H1 (cell line): Measurements from ENCODE around the gene CLEC1A. TPM values are rescaled to one million over a fixed set of nuclear protein-coding genes. Genes with fewer than 3 reads are reported as not detected.

ENCODE experiments used
- CTCF ChIA-PET: fragments of 300-600 bp; sonication (Branson Sonifier 250); formaldehyde crosslinking; loops from one replicate; lab custom pipeline; 2021; ENCODE audit not compliant: partially characterized antibody; lab: Charles Lee
- POLR2A ChIA-PET: fragments of 300-600 bp; sonication (Branson Sonifier 250); formaldehyde crosslinking; loops from one replicate; lab custom pipeline; 2021; ENCODE audit warnings: inconsistent platforms; ENCODE audit not compliant: partially characterized antibody; lab: Charles Lee
- DNase-seq, 2 experiments: peaks; one replicate each; pipeline versions ENCODE4 v3.0.0 to v3.0.0-alpha.2; 2010 to 2022; ENCODE audit warnings: low spot score in 2 of 2, low read depth in 1 of 2, mixed read lengths in 1 of 2
- FAIRE-seq: peaks from 2 replicates; lab custom pipeline; 2011; peaks lifted over from hg19 to GRCh38; lab: Jason Lieb, UNC
- H2AFZ ChIP-seq: 2 replicates; pipeline ENCODE4 v1.8.1; 2012; ENCODE audit warnings: low read length, inconsistent platforms
- H2AK5ac ChIP-seq: 2 replicates; pipeline ENCODE4 v1.6.1; 2013; ENCODE audit warnings: low read depth, low read length
- H2BK120ac ChIP-seq: replicated peaks from 2 replicates; pipeline ENCODE3; 2013; ENCODE audit warnings: low read depth, low read length, inconsistent platforms
- H2BK12ac ChIP-seq: 2 replicates; pipeline ENCODE4 v1.6.1; 2013; ENCODE audit warnings: low read depth, low read length
- H2BK15ac ChIP-seq: 2 replicates; pipeline ENCODE4 v1.6.1; 2013; ENCODE audit warnings: low read length
- H2BK20ac ChIP-seq: 2 replicates; pipeline ENCODE4 v1.6.1; 2013; ENCODE audit warnings: low read length
- H2BK5ac ChIP-seq: 2 replicates; pipeline ENCODE4 v1.6.1; 2013; ENCODE audit warnings: low read depth, low read length
- H3K14ac ChIP-seq: 2 replicates; pipeline ENCODE4 v1.6.1; 2013; ENCODE audit warnings: inconsistent platforms; ENCODE audit not compliant: insufficient read length
- H3K18ac ChIP-seq: 2 replicates; pipeline ENCODE4 v1.6.1; 2013; ENCODE audit warnings: low read length; ENCODE audit errors: extremely low read depth
- H3K23ac ChIP-seq: 2 replicates; pipeline ENCODE4 v1.6.1; 2013; ENCODE audit warnings: inconsistent platforms; ENCODE audit not compliant: insufficient read length
- H3K23me2 ChIP-seq: 2 replicates; pipeline ENCODE4 v1.6.1; 2013; ENCODE audit warnings: low read depth, low read length
- H3K27ac ChIP-seq: 2 replicates; pipeline ENCODE4 v1.6.1; 2011; ENCODE audit warnings: low read depth, low read length, inconsistent platforms
- H3K27me3 ChIP-seq, 4 experiments: replicated peaks in 1 of 4; 1 replicate in 1 of 4; 2 replicates in 3 of 4; pipeline versions ENCODE4 v1.6.1 to v1.8.1; 2011 to 2013; ENCODE audit warnings: low read length in 3 of 4, mild to moderate bottlenecking in 3 of 4, inconsistent platforms in 2 of 4, mixed read lengths in 2 of 4, moderate library complexity in 1 of 4; ENCODE audit not compliant: control insufficient read depth in 3 of 4, insufficient read depth in 3 of 4; ENCODE audit errors: extremely low read depth in 1 of 4
- H3K36me3 ChIP-seq, 4 experiments: 2 replicates each; pipeline versions ENCODE4 v1.6.1 to v1.8.1; 2011 to 2013; ENCODE audit warnings: mild to moderate bottlenecking in 4 of 4, low read length in 3 of 4, moderate library complexity in 2 of 4, control low read depth in 1 of 4, inconsistent platforms in 1 of 4; ENCODE audit not compliant: insufficient read depth in 4 of 4, control insufficient read depth in 2 of 4
- H3K4ac ChIP-seq: replicated peaks from 2 replicates; pipeline ENCODE3; 2013; ENCODE audit warnings: low read length, low read depth, mixed read lengths, inconsistent platforms; ENCODE audit not compliant: insufficient read length
- H3K4me1 ChIP-seq, 4 experiments: replicated peaks in 1 of 4; 1 replicate in 1 of 4; 2 replicates in 3 of 4; pipeline versions ENCODE4 v1.6.1 to v1.8.1; 2011 to 2013; ENCODE audit warnings: low read length in 3 of 4, inconsistent platforms in 2 of 4, mixed read lengths in 1 of 4; ENCODE audit not compliant: insufficient read depth in 4 of 4, control insufficient read depth in 3 of 4
- H3K4me2 ChIP-seq, 2 experiments: 2 replicates each; pipeline versions ENCODE4 v1.6.1 to v1.8.1; 2011 to 2013; ENCODE audit warnings: low read depth in 2 of 2, low read length in 2 of 2, control low read depth in 1 of 2, inconsistent platforms in 1 of 2, mild to moderate bottlenecking in 1 of 2; ENCODE audit not compliant: insufficient read depth in 1 of 2
- H3K4me3 ChIP-seq, 4 experiments: fragments of 200-600, 300-600 bp in 1 of 4; sonication (generic), shearing (Covaris generic), sonication (Bioruptor Twin) in 1 of 4; 2 replicates each; pipeline versions ENCODE4 v1.5.1 to v1.8.1; 2011 to 2016; ENCODE audit warnings: low read length in 4 of 4, low read depth in 3 of 4, control low read depth in 2 of 4, inconsistent platforms in 2 of 4, mild to moderate bottlenecking in 2 of 4, mixed read lengths in 1 of 4, moderate library complexity in 1 of 4; ENCODE audit not compliant: insufficient read depth in 2 of 4; ENCODE audit errors: extremely low read depth in 1 of 4
- H3K56ac ChIP-seq: replicated peaks from 2 replicates; pipeline ENCODE3; 2013; ENCODE audit warnings: low read depth, mild to moderate bottlenecking, mixed read lengths, low read length, inconsistent platforms; ENCODE audit not compliant: insufficient read length
- H3K79me1 ChIP-seq: 2 replicates; pipeline ENCODE4 v1.6.1; 2013; ENCODE audit warnings: low read depth, low read length, control low read depth
- H3K79me2 ChIP-seq, 2 experiments: 2 replicates each; pipeline versions ENCODE4 v1.6.1 to v1.8.1; 2012 to 2013; ENCODE audit warnings: low read length in 2 of 2, mild to moderate bottlenecking in 2 of 2, inconsistent platforms in 1 of 2; ENCODE audit not compliant: insufficient read depth in 2 of 2, control insufficient read depth in 1 of 2
- H3K9ac ChIP-seq, 4 experiments: replicated peaks in 1 of 4; 1 replicate in 1 of 4; 2 replicates in 3 of 4; pipeline versions ENCODE4 v1.6.1 to v1.8.1; 2011 to 2013; ENCODE audit warnings: low read depth in 3 of 4, low read length in 3 of 4, control low read depth in 2 of 4, mild to moderate bottlenecking in 2 of 4, moderate library complexity in 2 of 4, inconsistent platforms in 1 of 4; ENCODE audit errors: extremely low read depth in 1 of 4
- H3K9me3 ChIP-seq, 2 experiments: 2 replicates each; pipeline versions ENCODE4 v1.6.1 to v1.8.1; 2012 to 2013; ENCODE audit warnings: mild to moderate bottlenecking in 2 of 2, moderate library complexity in 2 of 2, control low read depth in 1 of 2, inconsistent platforms in 1 of 2, low read depth in 1 of 2, low read length in 1 of 2, mixed read lengths in 1 of 2; ENCODE audit not compliant: insufficient read depth in 2 of 2
- H4K20me1 ChIP-seq, 2 experiments: replicated peaks in 1 of 2; 2 replicates each; pipeline versions ENCODE3 to v1.8.1; 2011 to 2013; ENCODE audit warnings: inconsistent platforms in 2 of 2, low read length in 2 of 2, mild to moderate bottlenecking in 1 of 2; ENCODE audit not compliant: insufficient read depth in 2 of 2, control insufficient read depth in 1 of 2
- H4K5ac ChIP-seq: 2 replicates; pipeline ENCODE4 v1.6.1; 2013; ENCODE audit warnings: low read length, low read depth, mixed read lengths, inconsistent platforms; ENCODE audit not compliant: insufficient read length
- H4K8ac ChIP-seq: 2 replicates; pipeline ENCODE4 v1.8.0; 2013; ENCODE audit warnings: mild to moderate bottlenecking, moderate library complexity, low read length, inconsistent platforms; ENCODE audit not compliant: insufficient read depth; ENCODE audit errors: extremely low read depth
- H4K91ac ChIP-seq: replicated peaks from 2 replicates; pipeline ENCODE3; 2013; ENCODE audit warnings: low read length, mixed read lengths, inconsistent platforms; ENCODE audit not compliant: insufficient read length
- BRCA1 ChIP-seq: IDR thresholded peaks from 2 replicates; pipeline ENCODE4 v1.6.1; 2012; ENCODE audit warnings: low read depth, low read length, improper control_type of control experiment
- EGR1 ChIP-seq: IDR thresholded peaks from 2 replicates; pipeline ENCODE4 v1.6.1; 2011; ENCODE audit warnings: low read depth, low read length, borderline replicate concordance
- JUN ChIP-seq: IDR thresholded peaks from 2 replicates; pipeline ENCODE4 v1.6.1; 2011; ENCODE audit warnings: low read depth, mild to moderate bottlenecking, improper control_type of control experiment, low read length
- POU5F1 ChIP-seq: IDR thresholded peaks from 2 replicates; pipeline ENCODE4 v1.6.1; 2011; ENCODE audit warnings: low read depth, mild to moderate bottlenecking, low read length, moderate library complexity
- SIN3A ChIP-seq, 2 experiments: IDR thresholded peaks in 1 of 2; conservative IDR thresholded peaks in 1 of 2; 2 replicates each; pipeline ENCODE4 v1.6.1; 2011 to 2012; ENCODE audit warnings: low read length in 2 of 2, improper control_type of control experiment in 1 of 2, low read depth in 1 of 2, mild to moderate bottlenecking in 1 of 2
- SIX5 ChIP-seq: IDR thresholded peaks from 2 replicates; pipeline ENCODE4 v1.6.1; 2011; ENCODE audit warnings: mild to moderate bottlenecking, low read depth, low read length
- SP4 ChIP-seq: IDR thresholded peaks from 2 replicates; pipeline ENCODE4 v1.6.1; 2012; ENCODE audit warnings: low read length, inconsistent platforms
- SRF ChIP-seq: IDR thresholded peaks from 2 replicates; pipeline ENCODE4 v1.6.1; 2011; ENCODE audit warnings: mild to moderate bottlenecking, low read depth, low read length, moderate library complexity
- TCF12 ChIP-seq: IDR thresholded peaks from 2 replicates; pipeline ENCODE4 v1.6.1; 2011; ENCODE audit warnings: low read depth, mild to moderate bottlenecking, low read length
- WGBS, 2 experiments: shearing (Covaris generic) in 1 of 2; methylation state at CpG; one replicate each; pipeline versions ENCODE4 v1.1.6 to v1.1.7; 2013 to 2015; ENCODE audit warnings: low lambda C conversion rate in 2 of 2, mixed read lengths in 2 of 2, inconsistent platforms in 1 of 2, low coverage in 1 of 2, missing lambda C conversion rate in 1 of 2; ENCODE audit not compliant: insufficient replicate concordance in 2 of 2, insufficient coverage in 1 of 2, insufficient read length in 1 of 2; ENCODE audit errors: extremely low coverage in 1 of 2, missing lambda C conversion rate in 1 of 2; 5-methylcytosine and 5-hydroxymethylcytosine counted together
- polyA plus RNA-seq, 7 experiments: library from polyadenylated mRNA; depleted of rRNA in 3 of 7; stranded (reverse) in 5 of 7; unstranded in 2 of 7; fragments of >200 nt in 5 of 7; fragments of 200-250 nt in 2 of 7; gene quantifications; 1 replicate in 5 of 7; 2 replicates in 1 of 7; 4 replicates in 1 of 7; pipeline versions ENCODE4 v1.2.1 to v1.2.3, GENCODE V29; 2011 to 2013; ENCODE audit warnings: missing spikeins in 2 of 7, mixed read lengths in 2 of 7
- total RNA-seq: library from RNA; stranded (reverse); fragmentation: NEBNext Ultra II Directional; extraction: Animal tissue kit (Norgen Biotek cat#: 25700); gene quantifications from 2 replicates; pipeline ENCODE4 v1.2.1, GENCODE V29; 2021
- TF ChIP-seq, protein P1 (sequence below), 3 experiments: IDR thresholded peaks; 1 replicate in 2 of 3; 2 replicates in 1 of 3; pipeline versions ENCODE4 v1.5.1 to v1.6.1; 2011; ENCODE audit warnings: low read length in 3 of 3, mild to moderate bottlenecking in 3 of 3, inconsistent platforms in 2 of 3, low read depth in 1 of 3, moderate library complexity in 1 of 3; ENCODE audit not compliant: insufficient read depth in 1 of 3; ENCODE audit errors: control extremely low read depth in 1 of 3

Gene CLEC1A
- total and polyA plus RNA-seq, 2 of the 8 experiments (the other 6 are each of a cell fraction or from before 2014, with no cell fraction given): 0.20 TPM; not detected in 1

DNA sequence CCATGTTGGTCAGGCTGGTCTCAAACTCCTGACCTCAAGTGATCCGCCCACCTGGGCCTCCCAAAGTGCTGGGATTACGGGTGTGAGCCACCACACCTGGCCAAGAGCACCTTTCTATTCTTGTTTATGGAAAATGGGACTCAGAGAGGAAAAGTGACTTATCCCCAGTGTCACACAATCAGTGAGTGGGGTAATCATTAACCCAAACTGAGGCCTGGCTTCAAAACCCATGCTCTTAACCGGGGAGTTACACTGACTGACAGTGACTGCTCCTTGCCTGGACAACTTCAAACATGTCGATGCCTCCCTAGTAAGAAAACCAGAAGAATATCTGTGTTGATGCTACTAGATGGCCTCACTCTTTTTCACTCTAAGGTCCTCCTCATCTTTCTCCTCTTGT, 23.9 kb upstream of the CLEC1A start:
- ChIA-PET POLR2A (no interaction called here), CTCF (no interaction called here)
- H3K27ac ChIP-seq: no peak overlapping the region
- H3K18ac ChIP-seq: no peak overlapping the region
- H4K5ac ChIP-seq: no peak overlapping the region
- H2BK20ac ChIP-seq: no peak overlapping the region
- no peak overlapping the region for H2BK5ac ChIP-seq
- H3K14ac ChIP-seq: no peak overlapping the region
- no peak overlapping the region for H2BK12ac ChIP-seq
- no peaks in the 10 kb centered on the region for H3K4me1 ChIP-seq
- TF ChIP-seq BRCA1 (no peak), TCF12 (no peak), EGR1 (no peak), JUN (no peak), SIN3A (conservative IDR thresholded peaks at IDR 0.05 in 1 of 2, IDR thresholded peaks at IDR 0.05 in 1 of 2; ENCODE audit: low read depth in 1 of 2, low read length in 2 of 2) (no peak), SRF (no peak), SP4 (no peak), POU5F1 (no peak), SIX5 (no peak)
- TF ChIP-seq, protein P1, sequence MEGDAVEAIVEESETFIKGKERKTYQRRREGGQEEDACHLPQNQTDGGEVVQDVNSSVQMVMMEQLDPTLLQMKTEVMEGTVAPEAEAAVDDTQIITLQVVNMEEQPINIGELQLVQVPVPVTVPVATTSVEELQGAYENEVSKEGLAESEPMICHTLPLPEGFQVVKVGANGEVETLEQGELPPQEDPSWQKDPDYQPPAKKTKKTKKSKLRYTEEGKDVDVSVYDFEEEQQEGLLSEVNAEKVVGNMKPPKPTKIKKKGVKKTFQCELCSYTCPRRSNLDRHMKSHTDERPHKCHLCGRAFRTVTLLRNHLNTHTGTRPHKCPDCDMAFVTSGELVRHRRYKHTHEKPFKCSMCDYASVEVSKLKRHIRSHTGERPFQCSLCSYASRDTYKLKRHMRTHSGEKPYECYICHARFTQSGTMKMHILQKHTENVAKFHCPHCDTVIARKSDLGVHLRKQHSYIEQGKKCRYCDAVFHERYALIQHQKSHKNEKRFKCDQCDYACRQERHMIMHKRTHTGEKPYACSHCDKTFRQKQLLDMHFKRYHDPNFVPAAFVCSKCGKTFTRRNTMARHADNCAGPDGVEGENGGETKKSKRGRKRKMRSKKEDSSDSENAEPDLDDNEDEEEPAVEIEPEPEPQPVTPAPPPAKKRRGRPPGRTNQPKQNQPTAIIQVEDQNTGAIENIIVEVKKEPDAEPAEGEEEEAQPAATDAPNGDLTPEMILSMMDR (IDR thresholded peaks at IDR 0.05; ENCODE audit: control extremely low read depth in 1 of 3, insufficient read depth in 1 of 3, low read depth in 1 of 3, low read length in 3 of 3): no peak
- no peaks in the 10 kb centered on the region for H3K27me3 ChIP-seq
- no peaks in the 10 kb centered on the region for H3K79me1 ChIP-seq
- no peak for FAIRE-seq
- no peak overlapping the region for H3K4me3 ChIP-seq
- no peak for DNase-seq
- no peak overlapping the region for H3K4me2 ChIP-seq
- no peak overlapping the region for H4K91ac ChIP-seq
- H3K56ac ChIP-seq: no peak overlapping the region
- H2BK15ac ChIP-seq: no peak overlapping the region
- no peak overlapping the region for H3K4ac ChIP-seq
- H3K9ac ChIP-seq: no peak overlapping the region
- no peak overlapping the region for H2BK120ac ChIP-seq
- no peak overlapping the region for H2AFZ ChIP-seq
- H4K8ac ChIP-seq: no peak overlapping the region
- no peaks in the 10 kb centered on the region for H3K23me2 ChIP-seq
- H3K79me2 ChIP-seq: no peaks in the 10 kb centered on the region
- no peak overlapping the region for H3K23ac ChIP-seq
- no peak overlapping the region for H2AK5ac ChIP-seq
- WGBS, 2 experiments: 96% methylated on average over 4 of the region's 4 CpGs; no CpG with 5 or more reads in 1 of the 2 experiments
- no peaks in the 10 kb centered on the region for H3K9me3 ChIP-seq
- no peaks in the 10 kb centered on the region for H3K36me3 ChIP-seq
- H4K20me1 ChIP-seq: no peaks in the 10 kb centered on the region
